Hindlimb muscle (tissue), 1 donor: Measurements from ENCODE around the gene P2RY13. TPM values are rescaled to one million over a fixed set of nuclear protein-coding genes. Genes with fewer than 3 reads are reported as not detected.

ENCODE experiments used
- DNase-seq: peaks from one replicate; pipeline ENCODE4 v3.0.0-alpha.2; 2013
- polyA plus RNA-seq: library from polyadenylated mRNA; unstranded; fragments of 120-200 nt; gene quantifications from one replicate; pipeline ENCODE4 v1.2.1, GENCODE V29; 2013; ENCODE audit not compliant: insufficient read length

P2RY13 gene
- polyA plus RNA-seq, result 1.4 TPM

GRCh38 chr3:151329363-151329762 is at the start of gene P2RY13:
P2RY13 (minus strand) TSS chr3:151329549; CDS start chr3:151329528, 21 bp downstream.
- DNase-seq, result no peak

DNA sequence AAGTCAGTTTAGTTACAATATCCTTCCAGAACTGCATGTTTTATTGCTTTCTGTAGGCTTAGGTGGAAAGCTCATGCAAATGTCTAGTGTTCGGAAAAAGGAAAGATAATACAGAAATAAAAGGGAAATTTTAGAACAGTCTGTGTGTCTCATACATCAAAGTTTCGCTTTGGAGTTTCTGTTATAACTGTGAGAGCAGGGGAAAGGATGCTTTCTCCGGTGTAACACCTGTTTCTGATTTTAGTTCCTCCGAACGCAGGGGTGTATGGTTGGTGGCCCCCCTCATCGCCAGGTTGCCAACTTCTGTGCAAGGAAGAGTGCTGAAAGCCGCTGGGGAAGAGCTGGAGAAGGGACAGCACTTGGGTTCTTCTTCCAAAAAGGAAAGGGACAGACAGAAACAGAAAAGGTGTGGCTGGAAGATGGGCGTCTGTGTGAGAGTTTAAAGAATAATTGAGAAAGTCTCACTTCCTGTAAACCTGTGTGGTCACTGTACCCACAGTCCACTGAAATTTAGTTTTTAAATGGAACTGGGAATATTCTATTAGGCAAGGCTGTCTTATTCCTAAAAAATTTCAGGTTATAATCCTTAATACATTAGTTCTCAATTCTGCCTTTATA is 48.5 kb upstream of the P2RY13 start:
- no peak for DNase-seq

GRCh38 chr3:151372063-151372820 is 42.9 kb upstream of the P2RY13 start:
- no peak for DNase-seq

DNA sequence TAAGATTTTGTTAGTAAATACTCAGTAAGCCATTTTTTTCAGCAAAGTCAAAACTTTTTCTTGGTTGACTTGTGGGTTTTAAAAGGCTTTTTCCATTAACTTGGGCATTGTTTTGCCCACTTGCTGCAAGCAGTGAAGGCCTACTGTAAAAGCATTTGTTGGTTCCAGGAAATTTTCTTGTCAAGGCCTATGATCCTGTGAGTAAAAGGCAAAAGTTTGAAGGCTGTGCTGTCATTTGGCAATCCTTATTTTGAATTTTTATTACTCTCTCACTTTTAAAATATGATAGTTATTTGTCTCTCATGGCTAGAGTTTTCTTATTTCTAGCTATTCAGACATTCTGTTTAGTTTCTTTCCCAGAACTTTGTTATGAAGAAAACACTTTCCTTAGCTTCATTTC is 42.2 kb upstream of the P2RY13 start:
- no peak for DNase-seq

GRCh38 chr3:151367448-151367847 is 38.1 kb upstream of the P2RY13 start:
- DNase-seq, result no peak

DNA sequence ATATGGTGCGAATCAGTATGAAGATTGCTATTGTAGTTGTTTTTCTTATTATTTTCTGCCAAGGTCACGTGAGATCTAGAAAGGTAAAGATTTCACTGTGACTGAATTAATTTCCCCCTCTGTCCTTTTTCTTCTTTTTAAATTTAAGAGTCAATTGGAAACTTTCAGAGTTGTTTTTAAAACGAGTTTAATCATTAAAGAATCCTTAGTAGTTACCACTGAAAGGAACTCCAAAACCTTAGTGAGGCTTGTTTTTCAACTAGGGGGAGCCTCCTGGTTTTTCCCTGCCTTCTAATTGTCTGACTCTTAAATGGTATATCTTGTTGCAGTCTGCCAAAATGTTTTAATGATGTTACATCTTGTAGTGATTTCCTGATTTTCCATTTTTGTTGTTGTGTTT is 37.6 kb upstream of the P2RY13 start:
- no peak for DNase-seq

- DNase-seq, result no peak
Observed at GRCh38 chr3:151362751-151363174, 33.4 kb upstream of the P2RY13 start.

- DNase-seq, result no peak
Observed at GRCh38 chr3:151357463-151357850, 28.1 kb upstream of the P2RY13 start.

GRCh38 chr3:151356794-151357462 is 27.6 kb upstream of the P2RY13 start:
- DNase-seq, result no peak

GRCh38 chr3:151351648-151352047 is 22.3 kb upstream of the P2RY13 start:
- no peak for DNase-seq

- no peak for DNase-seq
Observed at GRCh38 chr3:151351219-151351618, 21.9 kb upstream of the P2RY13 start.

- no peak for DNase-seq
Observed at GRCh38 chr3:151350656-151351055, 21.3 kb upstream of the P2RY13 start.

- no peak for DNase-seq
Observed at GRCh38 chr3:151347432-151347831, 18.1 kb upstream of the P2RY13 start.

DNA sequence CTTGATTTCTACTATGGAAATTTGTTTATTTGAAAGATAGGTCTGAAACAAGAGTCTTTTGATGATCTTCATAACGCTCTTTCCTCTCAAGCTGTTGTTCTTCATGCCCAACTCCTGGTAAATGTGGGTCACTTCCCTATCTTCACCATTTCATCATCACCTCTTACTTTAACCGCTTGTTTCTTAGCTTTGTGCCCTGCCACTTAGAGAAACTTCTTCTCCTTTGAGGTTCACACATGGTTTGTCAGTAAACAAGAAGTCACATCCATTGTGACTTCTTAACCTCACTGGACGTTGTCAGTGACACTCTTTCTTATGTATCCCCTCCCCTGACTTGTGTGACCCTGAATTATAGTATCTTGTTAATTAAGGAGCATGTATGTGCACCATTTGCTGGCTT is 16.9 kb upstream of the P2RY13 start:
- no peak for DNase-seq

GRCh38 chr3:151345859-151346258 is 16.5 kb upstream of the P2RY13 start:
- DNase-seq, result peak; percentile 61

GRCh38 chr3:151331696-151332095 is 2.3 kb upstream of the P2RY13 start:
- no peak for DNase-seq

- DNase-seq, result peak; percentile 28
Observed at GRCh38 chr3:151330899-151331298, 1.6 kb upstream of the P2RY13 start.

DNA sequence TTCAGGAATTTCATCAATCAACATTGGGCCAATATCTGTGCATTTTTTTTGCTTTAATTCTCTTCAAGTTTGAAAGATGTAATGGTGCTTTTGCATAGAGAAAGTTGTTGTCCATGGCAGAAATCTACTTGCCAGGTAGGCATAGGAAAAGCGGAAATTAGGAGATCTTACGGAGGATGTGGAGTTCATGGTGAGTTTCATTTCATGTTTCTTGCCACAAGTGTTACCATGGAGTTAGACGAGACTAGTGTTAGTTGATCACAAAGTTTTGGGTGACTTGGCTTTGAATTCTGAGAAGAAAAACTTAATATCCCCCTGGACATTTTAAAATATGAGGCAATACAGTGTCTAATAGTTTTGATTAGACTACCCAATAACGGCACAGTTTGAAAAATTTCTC is 1.0 kb upstream of the P2RY13 start:
- DNase-seq, result no peak

DNA sequence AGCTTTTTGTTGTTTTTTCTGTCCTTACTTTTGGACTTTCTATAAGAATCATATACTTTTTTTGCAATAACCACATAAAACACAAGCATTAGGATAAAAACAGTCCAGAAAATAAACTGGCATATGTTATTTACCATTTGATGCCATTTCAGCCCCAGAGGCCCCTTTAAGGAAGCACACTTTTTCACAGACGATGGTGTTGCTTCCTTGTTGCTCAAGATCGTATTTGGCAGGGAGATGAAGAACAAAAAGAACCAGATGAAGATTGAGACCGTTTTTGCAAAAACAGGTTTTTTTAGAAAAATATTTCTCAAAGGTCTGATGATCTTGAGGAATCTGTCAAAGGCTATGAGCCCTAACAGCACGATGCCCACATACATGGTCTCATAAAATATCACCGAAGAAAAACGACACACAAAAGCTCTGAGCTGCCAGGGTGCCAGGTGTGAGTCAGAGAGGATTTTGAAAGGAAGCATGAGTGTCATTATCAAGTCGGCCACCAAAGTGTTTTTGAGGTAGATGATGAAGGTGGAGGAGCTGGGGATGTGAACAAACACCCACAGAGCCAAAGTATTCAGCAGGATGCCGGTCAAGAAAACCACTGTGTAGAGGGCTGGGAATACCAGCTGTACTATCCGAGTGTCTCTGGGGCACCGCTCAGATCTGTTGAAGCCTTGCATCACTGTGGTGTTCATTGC is 902 bp downstream of the P2RY13 start:
- no peak for DNase-seq

DNA sequence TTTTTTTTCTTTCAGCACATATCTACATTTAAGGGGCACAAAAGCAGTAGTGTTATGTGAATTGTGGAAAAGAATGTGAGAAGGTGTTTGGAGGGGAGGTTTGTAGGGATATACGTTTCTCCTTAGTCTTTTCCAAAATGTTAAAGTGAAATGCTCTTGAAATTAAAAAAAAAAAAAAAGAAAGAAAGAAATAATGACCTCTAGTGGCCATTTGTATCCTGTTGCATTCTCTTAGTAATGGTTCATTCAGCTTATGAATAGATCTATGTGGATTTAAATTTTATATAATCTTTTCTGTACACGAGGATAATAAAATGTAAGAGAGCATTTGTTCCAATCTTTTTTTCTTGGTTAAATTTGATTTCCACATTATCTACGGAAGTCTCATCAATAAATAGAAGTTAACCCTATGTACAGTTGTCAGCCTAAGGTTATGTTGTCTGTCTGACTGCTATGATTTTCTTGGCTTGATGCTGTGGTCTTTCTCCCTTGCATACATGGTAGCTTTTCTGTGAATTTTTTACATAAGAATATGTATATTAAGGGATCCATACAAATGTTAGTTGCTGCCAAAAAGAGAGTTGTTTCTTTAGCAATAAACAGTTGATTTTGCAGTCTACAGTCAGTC is 1.7 kb downstream of the P2RY13 start:
- no peak for DNase-seq

DNA sequence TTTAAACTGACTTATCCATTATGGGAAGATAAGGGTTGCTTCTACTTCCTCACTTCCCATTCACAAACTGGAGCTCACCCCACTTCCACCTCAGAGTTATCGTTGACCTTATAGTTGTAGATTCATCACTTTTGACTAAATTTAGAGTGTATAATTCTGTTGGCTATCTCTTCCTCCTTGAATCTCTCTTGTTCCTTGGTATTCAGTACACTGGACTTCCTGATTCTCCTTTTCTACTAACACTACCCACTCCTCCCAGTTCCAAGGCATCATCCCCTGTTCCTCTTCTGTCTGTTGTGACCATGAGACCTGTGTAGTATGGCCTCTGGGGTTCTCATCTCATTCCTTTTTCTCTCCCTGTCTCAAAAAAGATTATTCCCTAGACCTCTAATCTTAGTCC is 6.8 kb downstream of the P2RY13 start:
- DNase-seq, result no peak

GRCh38 chr3:151321526-151321925 is 7.8 kb downstream of the P2RY13 start:
- DNase-seq, result no peak

GRCh38 chr3:151320131-151320530 is 9.2 kb downstream of the P2RY13 start:
- no peak for DNase-seq
